GM12892 (cell line): ENCODE results near the gene QKI.
"Not testable (repeated sequence)": the region's sequence is repeated elsewhere in the genome, so short reads cannot be mapped to it uniquely, and the experiment has no call there.

ENCODE experiments used
- DNase-seq: peaks from one replicate; pipeline ENCODE4 v3.0.0; 2011; ENCODE audit not compliant: insufficient read length
- FAIRE-seq: peaks from 2 replicates; lab custom pipeline; 2011; peaks lifted over from hg19 to GRCh38; lab: Jason Lieb, UNC
- POLR2A ChIP-seq: IDR thresholded peaks from 2 replicates; pipeline ENCODE4 v1.6.1; 2011; ENCODE audit warnings: low read depth, low read length, control low read depth
- POLR2AphosphoS5 ChIP-seq: IDR thresholded peaks from 2 replicates; pipeline ENCODE4 v1.6.1; 2011; ENCODE audit warnings: low read depth, low read length, control low read depth
- TAF1 ChIP-seq: IDR thresholded peaks from 2 replicates; pipeline ENCODE4 v1.6.1; 2011; ENCODE audit warnings: low read depth, mild to moderate bottlenecking, control low read depth, low read length, borderline replicate concordance

QKI gene

DNA sequence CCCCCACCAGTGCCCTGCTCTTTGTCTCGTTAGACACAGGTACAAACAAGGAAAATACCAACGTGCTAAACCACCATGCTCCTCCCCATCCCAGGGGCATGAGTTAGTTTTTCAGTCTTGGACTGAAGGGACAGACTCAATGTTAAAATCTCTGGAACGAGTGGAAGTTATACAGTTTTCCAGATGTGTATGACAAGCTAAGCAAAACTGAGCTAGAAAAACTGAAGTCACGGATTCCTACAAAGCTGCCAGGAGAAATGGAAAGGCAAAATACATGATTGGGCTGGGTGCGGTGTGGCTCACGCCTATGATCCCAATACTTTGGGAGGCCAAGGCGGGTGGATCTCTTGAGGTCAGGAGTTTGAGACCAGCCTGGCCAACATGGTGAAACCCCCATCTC lies 34.3 kb upstream of the QKI start:
- no peak for TF ChIP-seq POLR2A
- no peak for TF ChIP-seq POLR2AphosphoS5
- no peak for TF ChIP-seq TAF1
- DNase-seq (no peak), FAIRE-seq (no peak)

DNA sequence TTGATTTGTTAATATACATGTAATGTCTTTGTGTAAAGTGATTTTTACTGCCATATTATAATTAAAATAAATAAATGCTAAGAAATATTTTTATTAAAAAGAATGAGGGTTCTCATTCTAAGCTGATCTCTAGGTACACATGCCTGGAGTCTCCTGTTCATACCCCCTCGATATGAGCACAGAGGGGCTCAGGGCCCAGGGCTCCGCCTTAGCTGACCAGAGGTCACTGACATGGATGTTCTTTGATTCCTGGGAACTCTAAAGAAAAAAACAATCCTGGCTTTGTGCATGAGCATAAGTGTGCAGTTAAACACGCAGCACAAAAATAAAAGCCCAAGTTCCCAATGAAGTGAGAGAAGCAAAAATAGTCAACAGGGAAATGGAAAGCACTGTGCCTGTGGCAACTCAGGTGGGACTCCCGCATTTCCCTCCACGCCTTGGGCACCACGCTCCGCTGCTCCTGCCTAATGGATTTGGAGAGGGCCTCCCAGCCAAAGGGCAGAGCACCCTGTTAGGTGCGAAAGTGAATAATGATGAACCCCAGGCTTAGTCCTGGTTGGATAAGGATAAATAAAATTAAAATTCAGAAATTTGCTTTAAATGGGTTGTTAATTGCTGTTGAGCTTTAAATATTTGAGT lies 33.3 kb upstream of the QKI start:
- FAIRE-seq (no peak), DNase-seq (no peak)
- no peak for TF ChIP-seq POLR2AphosphoS5

DNA sequence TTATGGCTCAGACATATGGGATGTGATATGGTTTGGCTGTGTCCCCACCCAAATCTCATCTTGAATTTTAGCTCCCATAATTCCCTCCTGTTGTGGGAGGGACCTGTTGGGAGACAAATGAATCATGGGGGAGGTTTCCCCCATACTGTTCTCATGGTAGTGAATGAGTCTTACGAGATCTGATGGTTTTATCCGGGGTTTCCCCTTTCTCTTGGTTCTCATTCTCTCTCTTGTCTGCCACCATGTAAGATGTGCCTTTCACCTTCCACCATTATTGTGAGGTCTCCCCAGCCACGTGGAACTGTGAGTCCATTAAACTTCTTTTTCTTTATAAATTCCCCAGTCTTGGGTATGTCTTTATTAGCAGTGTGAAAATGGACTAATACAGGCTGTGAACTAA lies 31.1 kb upstream of the QKI start:
- DNase-seq, FAIRE-seq: not testable (repeated sequence)

- no peak for TF ChIP-seq POLR2A
- TF ChIP-seq TAF1, result no peak
- TF ChIP-seq POLR2AphosphoS5, result no peak
- FAIRE-seq (no peak), DNase-seq (no peak)
These were observed 30.6 kb upstream of the QKI start for GRCh38 chr6:163383912-163384311.

- TF ChIP-seq TAF1 (no peak), POLR2AphosphoS5 (no peak), POLR2A (no peak)
- FAIRE-seq (no peak), DNase-seq (no peak)
These were observed 30.0 kb upstream of the QKI start for GRCh38 chr6:163384510-163384909.

- FAIRE-seq, DNase-seq: not testable (repeated sequence)
These were observed 29.0 kb upstream of the QKI start for GRCh38 chr6:163385503-163385902.

DNA sequence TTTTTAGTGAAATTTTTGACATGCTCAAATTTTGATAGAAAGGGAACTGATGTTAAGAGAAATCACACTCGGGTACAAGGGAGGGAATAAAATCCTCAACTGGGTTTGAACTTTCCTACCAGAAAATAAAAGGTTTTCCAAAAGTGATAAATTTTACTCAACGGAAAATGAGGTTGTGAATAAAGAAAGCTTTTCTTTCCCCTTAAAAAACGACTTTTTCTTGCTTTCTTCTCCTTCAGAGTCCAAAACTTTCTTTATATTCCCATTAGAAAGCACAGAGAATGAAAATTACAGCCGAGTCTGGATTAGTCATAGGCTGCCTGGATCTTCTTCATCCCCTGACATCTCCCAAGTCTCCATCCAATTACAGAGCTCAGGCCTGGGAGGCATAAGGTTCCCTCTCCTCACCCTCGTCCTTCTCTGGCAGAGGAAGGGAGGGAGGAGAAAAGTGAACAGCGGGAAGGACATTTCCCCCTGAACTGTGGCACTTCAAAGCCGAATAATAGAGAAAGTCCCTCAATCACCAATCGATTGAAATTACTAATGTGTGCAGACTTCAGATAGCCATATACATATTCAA lies 28.1 kb upstream of the QKI start:
- TF ChIP-seq POLR2A, result no peak
- TF ChIP-seq POLR2AphosphoS5, result no peak
- no peak for TF ChIP-seq TAF1
- DNase-seq (no peak), FAIRE-seq (no peak)

GRCh38 chr6:163387317-163387716 lies 27.2 kb upstream of the QKI start:
- no peak for TF ChIP-seq TAF1
- no peak for TF ChIP-seq POLR2AphosphoS5
- TF ChIP-seq POLR2A, result no peak
- DNase-seq (no peak), FAIRE-seq (no peak)

- DNase-seq (no peak), FAIRE-seq (no peak)
- TF ChIP-seq POLR2A (no peak), TAF1 (no peak), POLR2AphosphoS5 (no peak)
These were observed 25.2 kb upstream of the QKI start for GRCh38 chr6:163389354-163389753.

GRCh38 chr6:163390770-163391169 lies 23.7 kb upstream of the QKI start:
- no peak for TF ChIP-seq TAF1
- TF ChIP-seq POLR2A, result no peak
- no peak for TF ChIP-seq POLR2AphosphoS5
- FAIRE-seq (no peak), DNase-seq (no peak)

DNA sequence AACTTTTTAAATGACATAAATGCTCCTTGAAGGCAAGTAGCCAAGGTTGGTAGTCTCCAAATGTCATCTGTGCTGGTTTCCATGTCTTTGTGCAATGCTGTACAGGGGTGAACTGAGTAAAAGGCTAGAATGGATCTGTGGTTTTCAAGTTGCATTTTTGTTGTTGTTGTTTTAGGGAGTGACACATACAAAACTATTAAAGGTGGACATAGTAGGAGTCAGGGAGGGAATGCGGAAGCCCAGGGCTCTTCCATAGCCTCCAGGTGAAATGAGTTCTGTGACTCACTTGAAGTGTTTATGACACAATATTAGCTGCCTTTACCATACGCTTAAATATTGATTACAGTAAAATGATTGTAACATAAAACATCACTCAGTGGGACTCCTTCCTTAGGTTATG lies 22.5 kb upstream of the QKI start:
- DNase-seq, result no peak
- no peak for FAIRE-seq
- TF ChIP-seq POLR2A, result no peak
- no peak for TF ChIP-seq TAF1
- no peak for TF ChIP-seq POLR2AphosphoS5

- FAIRE-seq (no peak), DNase-seq (no peak)
- TF ChIP-seq POLR2AphosphoS5, result no peak
- no peak for TF ChIP-seq POLR2A
- no peak for TF ChIP-seq TAF1
These were observed 22.0 kb upstream of the QKI start for GRCh38 chr6:163392533-163392932.

DNA sequence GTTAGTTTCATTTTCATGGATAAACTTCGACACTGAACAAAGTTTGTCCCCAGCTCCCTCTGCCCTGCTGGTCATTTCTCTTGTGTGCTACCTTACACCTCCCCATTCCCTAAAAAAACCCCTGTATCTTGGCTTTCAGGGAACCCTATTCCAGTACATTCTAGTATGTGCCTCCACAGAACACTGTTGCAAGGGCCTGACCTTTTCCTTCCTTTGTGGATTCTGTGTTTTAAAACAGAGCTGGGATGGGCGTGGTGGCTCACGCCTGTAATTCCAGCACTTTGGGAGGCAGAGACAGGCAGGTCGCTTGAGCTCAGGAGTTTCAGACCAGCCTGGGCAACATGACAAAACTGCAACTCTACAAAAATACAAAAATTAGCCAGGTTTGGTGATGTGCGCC lies 20.6 kb upstream of the QKI start:
- TF ChIP-seq POLR2AphosphoS5 (no peak), TAF1 (no peak), POLR2A (no peak)
- no peak for FAIRE-seq

More for the DNA sequence above, 20.6 kb upstream of the QKI start:
- no peak for DNase-seq
